ENCODE data around the gene CNTNAP2. TPM values are rescaled to one million over a fixed set of nuclear protein-coding genes. Genes with fewer than 3 reads are reported as not detected.

Gene CNTNAP2
- total RNA-seq, 1 donor from 2014 or later: 0.59 TPM

DNA sequence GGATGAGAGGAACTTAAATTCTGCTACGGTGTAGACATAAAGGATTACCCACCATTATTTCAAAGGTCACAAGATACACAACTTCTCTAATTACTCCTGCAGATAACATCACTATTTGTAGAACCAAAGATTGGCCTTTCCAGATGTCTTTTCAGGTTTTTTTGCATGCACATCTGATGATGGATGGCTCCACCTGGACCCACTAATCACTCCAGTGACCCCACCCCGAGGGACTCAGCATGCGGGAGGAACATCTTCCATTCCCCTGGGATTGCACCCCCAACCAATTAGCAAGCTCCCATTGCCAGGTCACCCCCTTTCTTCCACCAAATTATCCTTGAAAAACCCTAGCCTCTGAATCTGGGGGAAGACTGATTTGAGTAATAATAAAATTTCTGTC lies 608.9 kb downstream of the CNTNAP2 start:
- H3K27me3 ChIP-seq (ENCODE audit: low read depth): no peaks in the 10 kb centered on the region
- H3K4me3 ChIP-seq: no peak overlapping the region
- no peak overlapping the region for H3K27ac ChIP-seq
- ATAC-seq: no peak
- no peaks in the 10 kb centered on the region for H3K4me1 ChIP-seq
- H3K36me3 ChIP-seq: no peaks in the 10 kb centered on the region
- no peak for TF ChIP-seq CTCF (IDR thresholded peaks at IDR 0.05)
- no peaks in the 10 kb centered on the region for H3K9me3 ChIP-seq
- DNase-seq: no peak
- intact Hi-C loops (cut with DNase I): no loop called here

DNA sequence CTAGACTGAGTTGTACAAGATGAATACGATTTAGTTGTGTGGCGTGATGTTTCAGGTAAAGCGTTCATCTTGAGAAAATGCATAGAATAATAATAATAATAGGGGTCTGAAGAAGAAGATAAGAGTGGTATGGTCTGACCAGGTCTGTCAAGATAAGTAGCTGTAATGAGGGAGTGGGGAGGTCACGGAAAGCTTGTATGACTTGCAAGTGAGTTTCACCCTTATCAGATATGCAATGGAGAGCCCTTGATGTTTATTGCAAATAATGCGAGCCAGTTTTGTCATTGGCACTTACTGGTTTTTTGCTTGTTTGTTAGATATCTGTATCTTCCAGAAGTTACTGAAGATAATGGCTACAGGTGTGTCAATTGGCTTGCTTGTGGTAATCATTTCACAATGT lies 611.5 kb downstream of the CNTNAP2 start:
- no peak for DNase-seq
- Histone ChIP-seq H3K27ac (no peak overlapping the region), H3K27me3 (ENCODE audit: low read depth) (no peaks in the 10 kb centered on the region), H3K9me3 (no peaks in the 10 kb centered on the region), H3K4me1 (no peaks in the 10 kb centered on the region), H3K4me3 (no peak overlapping the region), H3K36me3 (no peaks in the 10 kb centered on the region)
- TF ChIP-seq CTCF (IDR thresholded peaks at IDR 0.05): no peak
- ATAC-seq: no peak
- intact Hi-C loops (cut with DNase I): no loop called here

- no peak overlapping the region for H3K4me3 ChIP-seq
- DNase-seq (no peak), ATAC-seq (no peak)
- no peaks in the 10 kb centered on the region for H3K36me3 ChIP-seq
- no peak overlapping the region for H3K27ac ChIP-seq
- no peaks in the 10 kb centered on the region for H3K9me3 ChIP-seq
- TF ChIP-seq CTCF (IDR thresholded peaks at IDR 0.05): no peak
- H3K27me3 ChIP-seq (ENCODE audit: low read depth): no peaks in the 10 kb centered on the region
- intact Hi-C loops (cut with DNase I): no loop called here
- no peaks in the 10 kb centered on the region for H3K4me1 ChIP-seq
Observed at GRCh38 chr7:146728611-146729010, 612.0 kb downstream of the CNTNAP2 start.

- Histone ChIP-seq H3K4me3 (no peak overlapping the region), H3K27ac (no peak overlapping the region), H3K4me1 (no peaks in the 10 kb centered on the region), H3K36me3 (no peaks in the 10 kb centered on the region), H3K27me3 (ENCODE audit: low read depth) (no peaks in the 10 kb centered on the region), H3K9me3 (no peaks in the 10 kb centered on the region)
- intact Hi-C loops (cut with DNase I): no loop called here
- DNase-seq (no peak), ATAC-seq (no peak)
- no peak for TF ChIP-seq CTCF (IDR thresholded peaks at IDR 0.05)
Observed at GRCh38 chr7:146731185-146731584, 614.6 kb downstream of the CNTNAP2 start.

GRCh38 chr7:146735992-146736391 lies 619.4 kb downstream of the CNTNAP2 start:
- DNase-seq: no peak
- Histone ChIP-seq H3K9me3 (peaks cover 11% of the 10 kb centered on the region), H3K27me3 (ENCODE audit: low read depth) (no peaks in the 10 kb centered on the region), H3K27ac (no peak overlapping the region), H3K4me1 (no peaks in the 10 kb centered on the region), H3K4me3 (no peak overlapping the region), H3K36me3 (no peaks in the 10 kb centered on the region)
- TF ChIP-seq CTCF (IDR thresholded peaks at IDR 0.05): no peak
- no peak for ATAC-seq
- intact Hi-C loops (cut with DNase I): no loop called here

Measured in lower lobe of right lung (tissue), 2 donors.